Left colon (tissue), 2 donors: Measurements from ENCODE around the gene NECAP2. TPM values are rescaled to one million over a fixed set of nuclear protein-coding genes. Genes with fewer than 3 reads are reported as not detected.
"Not testable (repeated sequence)": the region's sequence is repeated elsewhere in the genome, so short reads cannot be mapped to it uniquely, and the experiment has no call there.

Source experiments
- ATAC-seq: fragments of 200-7000 bp; cut with Tn5 transposase; one replicate; pipeline ENCODE4 v1.9.1; 2020; ENCODE audit warnings: mild to moderate bottlenecking, moderate library complexity
- DNase-seq, 2 donors: peaks; one replicate each; pipeline ENCODE4 v3.0.0-alpha.2; 2020
- intact Hi-C, 2 donors: fragments of 100-400 bp; cut with DNase I in 1 of 2; cut with micrococcal nuclease in 1 of 2; formaldehyde crosslinking; loops; one replicate each; pipeline versions ENCODE4 v1.11.2 to v1.14.0; 2022; cut with DNase I, micrococcal nuclease
- total RNA-seq, 2 donors: library from RNA; stranded (reverse); fragmentation: NEBNext Ultra II Directional; extraction: Animal tissue kit (Norgen Biotek cat#: 25700); gene quantifications; one replicate each; pipeline ENCODE4 v1.2.1, GENCODE V29; 2021
- donor health status: DM: no; HTN: no; CAD: no.
- donor health status: DM: yes; HTN: yes; CAD: no.

Gene NECAP2
- total RNA-seq, 2 donors from 2014 or later, result 41.5 to 57.0 TPM

- ATAC-seq, result no peak
- DNase-seq, result no peak
- intact Hi-C loops, result no loop called here
Measured at GRCh38 chr1:16450863-16451481, 10.4 kb downstream of the NECAP2 start.

GRCh38 chr1:16451841-16452528 lies 11.5 kb downstream of the NECAP2 start:
- intact Hi-C loops, result no loop called here
- ATAC-seq (no peak), DNase-seq (no peak)

GRCh38 chr1:16454909-16455308 lies 14.4 kb downstream of the NECAP2 start:
- DNase-seq, intact Hi-C loops, ATAC-seq: not testable (repeated sequence)

- DNase-seq, intact Hi-C loops, ATAC-seq: not testable (repeated sequence)
Measured at GRCh38 chr1:16456151-16456550, 15.6 kb downstream of the NECAP2 start.

GRCh38 chr1:16458831-16459230 lies 18.3 kb downstream of the NECAP2 start:
- intact Hi-C loops, result no loop called here
- DNase-seq (no peak), ATAC-seq (no peak)

GRCh38 chr1:16459352-16459925 lies 18.9 kb downstream of the NECAP2 start:
- no peak for ATAC-seq
- DNase-seq, result no peak
- intact Hi-C loops, result no loop called here

GRCh38 chr1:16461681-16462080 lies 21.2 kb downstream of the NECAP2 start:
- no peak for DNase-seq
- no peak for ATAC-seq
- intact Hi-C loops, result no loop called here

- no peak for DNase-seq
- intact Hi-C loops, result no loop called here
- ATAC-seq, result no peak
Measured at GRCh38 chr1:16462773-16463330, 22.3 kb downstream of the NECAP2 start.

GRCh38 chr1:16464917-16465625 lies 24.5 kb downstream of the NECAP2 start:
- intact Hi-C loops, result no loop called here
- no peak for DNase-seq
- no peak for ATAC-seq

GRCh38 chr1:16468558-16468957 lies 28.0 kb downstream of the NECAP2 start:
- no peak for DNase-seq
- ATAC-seq, result no peak
- intact Hi-C loops, result no loop called here

GRCh38 chr1:16474166-16474800 lies 33.8 kb downstream of the NECAP2 start:
- ATAC-seq (no peak), DNase-seq (no peak)
- intact Hi-C loops, result no loop called here

- ATAC-seq, DNase-seq, intact Hi-C loops: not testable (repeated sequence)
Measured at GRCh38 chr1:16474891-16475290, 34.4 kb downstream of the NECAP2 start.

GRCh38 chr1:16475771-16476770 lies 35.5 kb downstream of the NECAP2 start:
- ATAC-seq, DNase-seq, intact Hi-C loops: not testable (repeated sequence)

GRCh38 chr1:16478091-16478490 lies 37.6 kb downstream of the NECAP2 start:
- ATAC-seq (no peak), DNase-seq (no peak)
- intact Hi-C loops, result no loop called here

GRCh38 chr1:16483146-16483545 lies 42.6 kb downstream of the NECAP2 start:
- DNase-seq, ATAC-seq, intact Hi-C loops: not testable (repeated sequence)

GRCh38 chr1:16483639-16484500 lies 43.3 kb downstream of the NECAP2 start:
- DNase-seq, ATAC-seq, intact Hi-C loops: not testable (repeated sequence)

GRCh38 chr1:16484501-16484835 lies 43.9 kb downstream of the NECAP2 start:
- ATAC-seq (no peak), DNase-seq (no peak)
- intact Hi-C loops, result no loop called here
